PC-9 (cell line): ENCODE results near the gene KRTDAP. TPM values are rescaled to one million over a fixed set of nuclear protein-coding genes. Genes with fewer than 3 reads are reported as not detected.

Source experiments
- BruUV-seq: library from RNA; stranded (reverse); fragments of 400-500 nt; replicated peaks from 2 replicates; lab custom pipeline; 2021; lab: Mats Ljungman, UMichigan
- CTCF ChIA-PET: fragments of 300-600 bp; sonication (Branson Sonifier 250); formaldehyde crosslinking; loops from one replicate; lab custom pipeline; 2022; ENCODE audit warnings: antibody characterized with exemption; lab: Charles Lee
- POLR2A ChIA-PET: fragments of 300-600 bp; sonication (Branson Sonifier 250); formaldehyde crosslinking; loops from one replicate; lab custom pipeline; 2022; ENCODE audit warnings: antibody characterized with exemption; ENCODE audit not compliant: unreplicated experiment; lab: Charles Lee
- DNase-seq, 2 experiments: peaks; one replicate each; pipeline versions ENCODE4 v3.0.0 to v3.0.0-alpha.2; 2015 to 2022; ENCODE audit warnings: mixed read lengths in 1 of 2
- H2AFZ ChIP-seq: fragments of 200-600 bp; sonication (generic); 2 replicates; pipeline ENCODE4 v1.8.1; 2017; ENCODE audit warnings: antibody characterized with exemption
- H3F3A ChIP-seq: fragments of 200-600 bp; sonication (generic); 2 replicates; pipeline ENCODE4 v1.8.1; 2017; ENCODE audit warnings: antibody characterized with exemption, mild to moderate bottlenecking, low read depth; ENCODE audit not compliant: insufficient read depth
- H3K27ac ChIP-seq: fragments of 200-600 bp; sonication (generic); 2 replicates; pipeline ENCODE4 v1.6.1; 2016; ENCODE audit warnings: mixed run types
- H3K27me3 ChIP-seq: fragments of 200-600 bp; sonication (generic); 2 replicates; pipeline ENCODE4 v1.6.1; 2016; ENCODE audit warnings: low read depth, mixed run types; ENCODE audit not compliant: insufficient read depth
- H3K36me3 ChIP-seq: fragments of 200-600 bp; sonication (generic); 2 replicates; pipeline ENCODE4 v1.6.1; 2016; ENCODE audit warnings: low read depth, mixed run types
- H3K4me1 ChIP-seq: fragments of 200-600 bp; sonication (generic); replicated peaks from 2 replicates; pipeline ENCODE4 v1.6.1; 2016; ENCODE audit warnings: mixed run types; ENCODE audit not compliant: insufficient read depth
- H3K4me2 ChIP-seq: fragments of 200-600 bp; sonication (generic); 2 replicates; pipeline ENCODE4 v1.6.1; 2017; ENCODE audit warnings: mixed run types
- H3K4me3 ChIP-seq: fragments of 200-600 bp; sonication (generic); 2 replicates; pipeline ENCODE4 v1.6.1; 2016; ENCODE audit warnings: mixed run types
- H3K79me2 ChIP-seq: fragments of 200-600 bp; sonication (generic); 2 replicates; pipeline ENCODE4 v1.6.1; 2017; ENCODE audit warnings: low read depth, mixed run types
- H3K9me2 ChIP-seq: fragments of 200-600 bp; sonication (generic); 2 replicates; pipeline ENCODE4 v1.8.1; 2017; ENCODE audit warnings: mild to moderate bottlenecking; ENCODE audit not compliant: insufficient read depth
- H3K9me3 ChIP-seq: fragments of 200-600 bp; sonication (generic); 2 replicates; pipeline ENCODE4 v1.8.1; 2016; ENCODE audit warnings: low read depth; ENCODE audit not compliant: insufficient read depth
- H4K20me1 ChIP-seq: fragments of 200-600 bp; sonication (generic); 2 replicates; pipeline ENCODE4 v1.8.1; 2017; ENCODE audit not compliant: insufficient read depth
- EZH2 ChIP-seq: fragments of 200-600 bp; sonication (generic); IDR thresholded peaks from 2 replicates; pipeline ENCODE4 v1.8.0; 2017; ENCODE audit warnings: antibody characterized with exemption, low read depth
- intact Hi-C: fragments of 100-400 bp; cut with micrococcal nuclease; formaldehyde crosslinking; loops from one replicate; pipeline ENCODE4 v1.10.0; 2022; ENCODE audit not compliant: unreplicated experiment
- total RNA-seq: library from RNA; stranded (reverse); gene quantifications from 2 replicates; pipeline ENCODE4 v1.2.3, GENCODE V29; 2021
- TF ChIP-seq, protein P1 (sequence below): fragments of 200-600 bp; sonication (generic); conservative IDR thresholded peaks from 2 replicates; pipeline ENCODE4 v1.6.1; 2017; ENCODE audit warnings: mixed run types, antibody characterized with exemption, mild to moderate bottlenecking, moderate library complexity

The KRTDAP gene
- total RNA-seq, 1 experiment from 2014 or later = not detected

- H3K4me1 ChIP-seq = 0 out of 2 replicates have a peak, but pooled peaks cover 8% of the 10 kb centered on the region
- ChIA-PET CTCF (no interaction called here), POLR2A (no interaction called here)
- DNase-seq = no peak
- H3K79me2 ChIP-seq = no peaks in the 10 kb centered on the region
- H3K4me3 ChIP-seq = no peak overlapping the region
- no peaks in the 10 kb centered on the region for H3K9me2 ChIP-seq
- H3F3A ChIP-seq = peaks cover 2% of the 10 kb centered on the region; the same call in 1 of the 2 replicates
- intact Hi-C loops = no loop called here
- no peak overlapping the region for H3K4me2 ChIP-seq
- BruUV-seq = no TSS peak
- no peak for TF ChIP-seq EZH2
- TF ChIP-seq, protein P1, sequence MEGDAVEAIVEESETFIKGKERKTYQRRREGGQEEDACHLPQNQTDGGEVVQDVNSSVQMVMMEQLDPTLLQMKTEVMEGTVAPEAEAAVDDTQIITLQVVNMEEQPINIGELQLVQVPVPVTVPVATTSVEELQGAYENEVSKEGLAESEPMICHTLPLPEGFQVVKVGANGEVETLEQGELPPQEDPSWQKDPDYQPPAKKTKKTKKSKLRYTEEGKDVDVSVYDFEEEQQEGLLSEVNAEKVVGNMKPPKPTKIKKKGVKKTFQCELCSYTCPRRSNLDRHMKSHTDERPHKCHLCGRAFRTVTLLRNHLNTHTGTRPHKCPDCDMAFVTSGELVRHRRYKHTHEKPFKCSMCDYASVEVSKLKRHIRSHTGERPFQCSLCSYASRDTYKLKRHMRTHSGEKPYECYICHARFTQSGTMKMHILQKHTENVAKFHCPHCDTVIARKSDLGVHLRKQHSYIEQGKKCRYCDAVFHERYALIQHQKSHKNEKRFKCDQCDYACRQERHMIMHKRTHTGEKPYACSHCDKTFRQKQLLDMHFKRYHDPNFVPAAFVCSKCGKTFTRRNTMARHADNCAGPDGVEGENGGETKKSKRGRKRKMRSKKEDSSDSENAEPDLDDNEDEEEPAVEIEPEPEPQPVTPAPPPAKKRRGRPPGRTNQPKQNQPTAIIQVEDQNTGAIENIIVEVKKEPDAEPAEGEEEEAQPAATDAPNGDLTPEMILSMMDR = no peak
- H2AFZ ChIP-seq = no peak overlapping the region
- H3K36me3 ChIP-seq = no peaks in the 10 kb centered on the region
- H4K20me1 ChIP-seq = no peaks in the 10 kb centered on the region
- no peak overlapping the region for H3K27ac ChIP-seq
- H3K27me3 ChIP-seq = peaks cover 9% of the 10 kb centered on the region; the same call in 1 of the 2 replicates
- H3K9me3 ChIP-seq = no peaks in the 10 kb centered on the region
Observed at GRCh38 chr19:35525873-35526272, 35.6 kb upstream of the KRTDAP start.

GRCh38 chr19:35524181-35524837 is 34.0 kb upstream of the KRTDAP start:
- ChIA-PET POLR2A (no interaction called here), CTCF (interaction anchor here (1.1 kb wide), 1 partner anchor 15 kb away, joined by 3 read pairs; no protein-coding TSS in a partner anchor)
- Histone ChIP-seq H3K36me3 (no peaks in the 10 kb centered on the region), H3F3A (no peaks in the 10 kb centered on the region; the same call in 1 of the 2 replicates), H3K27me3 (peaks cover 9% of the 10 kb centered on the region; the same call in 1 of the 2 replicates), H3K9me3 (no peaks in the 10 kb centered on the region), H3K27ac (no peak overlapping the region), H3K4me2 (no peak overlapping the region), H2AFZ (no peak overlapping the region), H3K79me2 (no peaks in the 10 kb centered on the region), H3K4me3 (no peak overlapping the region), H3K4me1 (0 out of 2 replicates have a peak, but pooled peaks cover 8% of the 10 kb centered on the region), H4K20me1 (no peaks in the 10 kb centered on the region), H3K9me2 (no peaks in the 10 kb centered on the region)
- no peak for TF ChIP-seq EZH2
- TF ChIP-seq, protein P1 = no peak
- DNase-seq = no peak
- intact Hi-C loops = no loop called here
- no TSS peak for BruUV-seq

DNA sequence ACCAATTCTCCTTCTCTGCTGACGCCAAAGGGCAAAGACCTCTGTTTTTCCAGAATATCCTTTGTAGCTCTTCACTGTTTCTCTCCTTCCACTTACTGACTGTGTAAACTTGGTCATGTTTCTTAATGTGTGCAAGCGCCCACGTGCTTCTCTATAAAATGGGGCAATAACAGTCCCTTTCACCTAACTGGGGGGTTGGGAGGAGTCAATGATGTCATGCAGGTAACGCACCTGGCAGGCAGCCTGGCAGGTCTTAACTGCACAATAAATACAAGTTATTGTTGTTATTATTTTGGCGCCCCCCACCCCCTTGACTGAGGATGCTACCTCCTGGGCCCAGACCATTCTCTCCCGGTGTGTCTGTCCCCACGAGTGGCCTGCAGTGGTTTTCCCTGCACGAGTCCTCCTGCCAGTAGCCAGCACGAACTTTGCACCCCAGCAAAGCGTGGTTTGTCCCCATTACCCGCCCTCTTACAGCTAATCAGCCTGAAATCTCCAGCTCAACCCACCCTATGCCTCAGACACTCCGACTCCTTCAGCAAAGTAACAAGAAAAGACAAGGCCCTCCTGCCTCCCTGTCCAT is 32.6 kb upstream of the KRTDAP start:
- no peaks in the 10 kb centered on the region for H3F3A ChIP-seq
- H3K27ac ChIP-seq = no peak overlapping the region
- H3K27me3 ChIP-seq = peaks cover 9% of the 10 kb centered on the region; the same call in 1 of the 2 replicates
- ChIA-PET POLR2A (no interaction called here), CTCF (no interaction called here)
- no peaks in the 10 kb centered on the region for H4K20me1 ChIP-seq
- no TSS peak for BruUV-seq
- H3K79me2 ChIP-seq = no peaks in the 10 kb centered on the region
- intact Hi-C loops = no loop called here
- no peak overlapping the region for H2AFZ ChIP-seq
- DNase-seq = no peak
- no peak overlapping the region for H3K4me3 ChIP-seq
- no peaks in the 10 kb centered on the region for H3K9me2 ChIP-seq
- no peaks in the 10 kb centered on the region for H3K36me3 ChIP-seq
- no peaks in the 10 kb centered on the region for H3K9me3 ChIP-seq
- H3K4me2 ChIP-seq = no peak overlapping the region
- TF ChIP-seq EZH2 = no peak
- TF ChIP-seq, protein P1 = no peak
- H3K4me1 ChIP-seq = 0 out of 2 replicates have a peak, but pooled peaks cover under 1% of the 10 kb centered on the region
